Prostate gland (tissue), 2 donors: Measurements from ENCODE around the gene FARP1. TPM values are rescaled to one million over a fixed set of nuclear protein-coding genes. Genes with fewer than 3 reads are reported as not detected.

Experiments
- DNase-seq: peaks from one replicate; pipeline ENCODE4 v3.0.0-alpha.2; 2019; ENCODE audit warnings: low spot score
- H3K27ac ChIP-seq, 2 donors: fragments of 200-600 bp; sonication (generic); 2 replicates each; pipeline ENCODE4 v1.5.1; 2017 to 2019
- H3K27me3 ChIP-seq: fragments of 200-600 bp; sonication (generic); replicated peaks from 2 replicates; pipeline ENCODE4 v1.5.1; 2019; ENCODE audit not compliant: insufficient read depth
- H3K36me3 ChIP-seq, 2 donors: fragments of 200-600 bp; sonication (generic); 1 replicate in 1 of 2; 2 replicates in 1 of 2; pipeline versions ENCODE4 v1.5.1 to v1.8.1; 2017 to 2019
- H3K4me1 ChIP-seq: fragments of 200-600 bp; sonication (generic); replicated peaks from 2 replicates; pipeline ENCODE4 v1.5.1; 2019
- H3K4me3 ChIP-seq, 2 donors: fragments of 200-600 bp; sonication (generic); 2 replicates each; pipeline ENCODE4 v1.5.1; 2017 to 2019
- H3K9me3 ChIP-seq: fragments of 200-600 bp; sonication (generic); 2 replicates; pipeline ENCODE4 v1.5.1; 2017
- POLR2A ChIP-seq: fragments of 450-650 bp; IDR thresholded peaks from one replicate; pipeline ENCODE4 v1.6.1; 2016; ENCODE audit warnings: antibody characterized with exemption, mild to moderate bottlenecking
- POLR2AphosphoS5 ChIP-seq: sonication (generic); formaldehyde crosslinking; IDR thresholded peaks from one replicate; pipeline ENCODE4 v1.6.1; 2017; ENCODE audit warnings: antibody characterized with exemption
- WGBS: methylation state at CpG from one replicate; pipeline ENCODE4 v1.1.5; 2018; 5-methylcytosine and 5-hydroxymethylcytosine counted together
- intact Hi-C: fragments of 100-400 bp; cut with DNase I; formaldehyde crosslinking; loops from one replicate; pipeline ENCODE4 v1.14.2; 2022
- total RNA-seq, 2 donors: library from RNA; depleted of rRNA; stranded (reverse); fragments of >200 nt; gene quantifications; one replicate each; pipeline ENCODE4 v1.1.0, GENCODE V29; 2016
- TF ChIP-seq, protein P1 (sequence below), 4 experiments: fragments of 200-600 bp in 2 of 4; fragments of 450-650 bp in 2 of 4; sonication (generic) in 2 of 4; IDR thresholded peaks; 1 replicate in 3 of 4; 2 replicates in 1 of 4; pipeline ENCODE4 v1.5.1; 2016 to 2019; ENCODE audit warnings: antibody characterized with exemption in 4 of 4, mild to moderate bottlenecking in 2 of 4, moderate library complexity in 2 of 4

FARP1 gene
- total RNA-seq, 2 donors from 2014 or later: 70.6 to 77.5 TPM

DNA sequence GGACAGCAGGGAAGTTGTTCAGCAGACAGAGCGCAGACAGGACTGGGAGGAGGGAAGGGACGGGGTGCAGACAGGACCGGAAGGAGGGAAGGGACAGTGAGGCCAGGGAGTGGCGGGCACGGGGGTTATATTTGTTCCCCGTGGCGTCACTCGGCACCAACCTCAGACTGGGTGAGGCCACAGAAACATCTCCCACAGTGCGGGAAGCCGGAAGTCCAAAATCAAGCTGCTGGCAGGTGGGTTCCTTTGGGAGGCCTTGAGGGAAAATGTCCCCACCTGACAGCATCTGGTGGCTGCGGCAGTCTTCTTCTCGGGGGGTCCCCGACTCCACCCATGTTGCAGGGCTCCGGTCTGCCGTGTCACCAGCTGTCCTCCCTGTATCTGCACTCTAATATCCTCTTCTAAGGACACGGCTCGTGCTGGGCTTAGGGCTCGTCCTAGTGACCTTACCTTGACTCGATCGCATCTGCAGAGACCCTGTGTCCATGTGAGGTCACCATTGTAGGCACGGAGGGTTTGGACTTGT, 301.0 kb downstream of the FARP1 start:
- WGBS: 87% methylated on average over 21 of the region's 21 CpGs
- Histone ChIP-seq H3K9me3 (no peaks in the 10 kb centered on the region), H3K27ac (no peak overlapping the region), H3K4me1 (no peaks in the 10 kb centered on the region), H3K36me3 (peaks cover 9 to 16% of the 10 kb centered on the region in 2 donors), H3K4me3 (no peak overlapping the region), H3K27me3 (no peaks in the 10 kb centered on the region)
- DNase-seq: no peak
- intact Hi-C loops: loop anchor here (10.0 kb wide), 2 partner anchors 401 to 589 kb away; no protein-coding TSS in a partner anchor
- TF ChIP-seq POLR2AphosphoS5 (no peak), POLR2A (no peak)
- TF ChIP-seq, protein P1, sequence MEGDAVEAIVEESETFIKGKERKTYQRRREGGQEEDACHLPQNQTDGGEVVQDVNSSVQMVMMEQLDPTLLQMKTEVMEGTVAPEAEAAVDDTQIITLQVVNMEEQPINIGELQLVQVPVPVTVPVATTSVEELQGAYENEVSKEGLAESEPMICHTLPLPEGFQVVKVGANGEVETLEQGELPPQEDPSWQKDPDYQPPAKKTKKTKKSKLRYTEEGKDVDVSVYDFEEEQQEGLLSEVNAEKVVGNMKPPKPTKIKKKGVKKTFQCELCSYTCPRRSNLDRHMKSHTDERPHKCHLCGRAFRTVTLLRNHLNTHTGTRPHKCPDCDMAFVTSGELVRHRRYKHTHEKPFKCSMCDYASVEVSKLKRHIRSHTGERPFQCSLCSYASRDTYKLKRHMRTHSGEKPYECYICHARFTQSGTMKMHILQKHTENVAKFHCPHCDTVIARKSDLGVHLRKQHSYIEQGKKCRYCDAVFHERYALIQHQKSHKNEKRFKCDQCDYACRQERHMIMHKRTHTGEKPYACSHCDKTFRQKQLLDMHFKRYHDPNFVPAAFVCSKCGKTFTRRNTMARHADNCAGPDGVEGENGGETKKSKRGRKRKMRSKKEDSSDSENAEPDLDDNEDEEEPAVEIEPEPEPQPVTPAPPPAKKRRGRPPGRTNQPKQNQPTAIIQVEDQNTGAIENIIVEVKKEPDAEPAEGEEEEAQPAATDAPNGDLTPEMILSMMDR (IDR thresholded peaks at IDR 0.05): no peak

DNA sequence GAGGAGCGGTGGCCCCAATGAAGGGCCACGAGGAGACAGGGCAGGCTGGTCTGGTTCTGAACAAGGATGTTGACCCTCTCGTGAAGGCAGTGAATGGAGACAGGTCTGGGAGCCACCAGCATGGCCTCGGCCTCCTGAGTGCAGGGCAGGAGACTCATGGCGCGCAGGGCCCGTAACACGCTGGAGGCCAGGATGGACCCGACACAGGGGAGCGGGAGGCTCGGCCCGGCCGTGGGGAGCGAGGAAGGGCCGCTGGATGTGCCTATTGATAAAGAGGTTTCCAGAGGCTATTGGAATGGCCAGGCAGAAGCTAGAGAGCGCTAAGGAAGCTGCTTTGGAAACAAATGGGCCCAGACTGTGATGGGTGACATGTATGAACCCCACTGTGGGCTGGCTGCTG, 301.5 kb downstream of the FARP1 start:
- TF ChIP-seq POLR2AphosphoS5 (no peak), POLR2A (no peak)
- TF ChIP-seq, protein P1 (IDR thresholded peaks at IDR 0.05): no peak
- H3K27ac ChIP-seq: no peak overlapping the region
- no peaks in the 10 kb centered on the region for H3K4me1 ChIP-seq
- H3K9me3 ChIP-seq: no peaks in the 10 kb centered on the region
- WGBS: 90% methylated on average over 16 of the region's 16 CpGs
- no peak for DNase-seq
- H3K4me3 ChIP-seq: no peak overlapping the region
- peaks cover 9 to 16% of the 10 kb centered on the region in 2 donors for H3K36me3 ChIP-seq
- no peaks in the 10 kb centered on the region for H3K27me3 ChIP-seq
- intact Hi-C loops: loop anchor here (10.0 kb wide), 2 partner anchors 400 to 590 kb away; no protein-coding TSS in a partner anchor

DNA sequence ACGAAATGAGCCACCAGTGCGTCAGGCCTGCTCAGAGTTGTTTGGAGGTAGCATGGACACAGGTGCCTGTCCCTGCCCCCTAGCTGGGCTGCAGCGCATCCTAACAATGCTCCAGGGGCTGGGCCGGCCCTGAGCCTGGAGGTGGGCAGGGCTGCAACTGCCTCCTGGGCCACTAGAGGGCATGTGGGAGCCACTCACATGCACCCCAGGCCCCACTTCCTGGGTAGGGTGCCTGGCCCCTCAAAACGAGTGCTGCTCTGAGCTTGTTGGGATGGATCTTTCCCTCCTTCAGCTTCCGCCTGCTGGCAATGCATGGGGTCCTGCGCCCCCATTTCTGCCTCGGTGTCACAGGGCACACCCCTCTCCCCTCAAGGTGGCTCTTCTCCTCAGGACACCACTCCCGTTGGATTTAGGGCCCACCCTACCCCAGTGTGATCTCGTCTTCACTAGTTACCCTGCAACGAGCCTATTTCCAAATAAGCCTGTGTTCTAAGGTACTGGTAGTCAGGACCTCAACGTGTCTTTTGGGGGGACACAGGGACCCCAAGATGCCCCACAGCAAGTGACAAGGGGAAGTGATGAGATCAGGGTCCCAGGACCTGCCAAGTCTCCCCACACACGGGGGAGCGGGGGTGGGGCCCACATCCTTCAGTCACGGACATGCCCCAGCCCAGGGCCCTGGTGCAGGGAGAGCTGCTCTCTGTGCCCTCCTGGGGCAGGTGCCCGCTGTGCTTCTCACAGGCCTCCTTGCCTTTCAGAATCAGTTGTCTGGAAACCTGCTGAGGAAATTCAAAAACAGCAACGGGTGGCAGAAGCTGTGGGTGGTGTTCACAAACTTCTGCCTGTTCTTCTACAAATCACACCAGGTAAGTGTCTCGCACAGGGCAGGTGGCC, 302.7 kb downstream of the FARP1 start:
- Histone ChIP-seq H3K36me3 (peaks cover 3 to 16% of the 10 kb centered on the region in 2 donors), H3K4me1 (peaks cover 4% of the 10 kb centered on the region), H3K4me3 (no peak overlapping the region), H3K27me3 (no peaks in the 10 kb centered on the region), H3K9me3 (no peaks in the 10 kb centered on the region), H3K27ac (peak overlapping the region; percentile 47 to 50)
- intact Hi-C loops: loop anchor here (2.0 to 10.0 kb wide), 5 partner anchors 132 to 591 kb away; partner anchors contain the start of gene STK24
- peak; percentile 55 for DNase-seq
- 31% methylated on average over 16 of the region's 18 CpGs for WGBS
- peak; percentile 30 for TF ChIP-seq POLR2AphosphoS5
- TF ChIP-seq, protein P1 (IDR thresholded peaks at IDR 0.05): peak; percentile 88 to 98 (median 93)
- TF ChIP-seq POLR2A: no peak

DNA sequence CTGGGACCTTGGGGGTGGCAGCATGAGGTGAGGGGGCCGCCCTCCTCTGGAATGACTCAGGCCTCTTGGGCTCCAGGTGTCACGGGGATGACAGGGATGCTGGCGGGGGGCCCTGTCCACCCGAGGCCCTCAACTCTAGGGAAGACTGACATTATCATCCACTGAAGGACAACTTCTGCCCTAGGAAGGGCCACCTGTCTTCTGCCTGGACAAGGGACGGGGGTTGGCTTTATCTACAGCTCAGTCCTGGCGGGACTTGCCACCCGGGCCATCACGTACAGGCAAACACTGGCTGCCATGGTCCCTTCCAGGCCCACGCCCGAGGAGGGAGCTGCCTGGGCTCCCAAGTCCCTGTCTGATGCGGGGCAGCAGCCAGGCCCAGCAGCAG, 303.3 kb downstream of the FARP1 start:
- peaks cover 0 to 16% of the 10 kb centered on the region in 2 donors for H3K36me3 ChIP-seq
- H3K27ac ChIP-seq: peak overlapping the region in 1 of 2 donors; percentile 50
- intact Hi-C loops: loop anchor here (2.0 to 10.0 kb wide), 5 partner anchors 131 to 591 kb away; partner anchors contain the start of gene STK24

More for the DNA sequence above, 303.3 kb downstream of the FARP1 start:
- DNase-seq: no peak
- Histone ChIP-seq H3K27me3 (no peaks in the 10 kb centered on the region), H3K9me3 (no peaks in the 10 kb centered on the region), H3K4me3 (no peak overlapping the region), H3K4me1 (peaks cover 10% of the 10 kb centered on the region)
- TF ChIP-seq POLR2AphosphoS5 (no peak), POLR2A (no peak)
- TF ChIP-seq, protein P1 (IDR thresholded peaks at IDR 0.05): no peak
- WGBS: 84% methylated on average over 11 of the region's 11 CpGs
